ENCODE results near the gene ERBB3. TPM values are rescaled to one million over a fixed set of nuclear protein-coding genes. Genes with fewer than 3 reads are reported as not detected.

The ERBB3 gene
- total and polyA plus RNA-seq, 2 of the 8 experiments (the other 6 are each of a cell fraction or from before 2014, with no cell fraction given) = 33.9 to 52.4 TPM

- TF ChIP-seq RAD21 (IDR thresholded peaks at IDR 0.05 in 1 of 2, conservative IDR thresholded peaks at IDR 0.05 in 1 of 2; ENCODE audit: low read depth in 2 of 2, low read length in 2 of 2) = peak; percentile 18 to 37; a peak in 2 of 4 replicates
- no peak for TF ChIP-seq NRF1 (IDR thresholded peaks at IDR 0.05; ENCODE audit: low read depth, low read length)
- no peak for TF ChIP-seq JUND (IDR thresholded peaks at IDR 0.05; ENCODE audit: low read length)
Measured at GRCh38 chr12:56151672-56152131, 71.7 kb downstream of the ERBB3 start (continued).

Data from H1 (cell line).